Stomach (tissue), 9 donors: ENCODE measurements around the gene FAP. TPM values are rescaled to one million over a fixed set of nuclear protein-coding genes. Genes with fewer than 3 reads are reported as not detected.

Source experiments
- DNase-seq, 2 donors: peaks; one replicate each; pipeline versions ENCODE4 v3.0.0 to v3.0.0-alpha.2; 2013 to 2019
- H3K27ac ChIP-seq, 5 donors: fragments of 200-600 bp in 4 of 5; sonication (generic) in 4 of 5; one replicate each; pipeline ENCODE4 v1.5.1; 2013 to 2019; ENCODE audit warnings: mild to moderate bottlenecking in 1 of 5, moderate library complexity in 1 of 5
- H3K27me3 ChIP-seq, 3 donors: fragments of 200-600 bp; sonication (generic); one replicate each; pipeline ENCODE4 v1.5.1; 2017 to 2019; ENCODE audit warnings: mixed run types in 1 of 3
- H3K36me3 ChIP-seq, 4 donors: fragments of 200-600 bp; sonication (generic); 1 replicate in 3 of 4; 2 replicates in 1 of 4; pipeline ENCODE4 v1.5.1; 2016 to 2019
- H3K4me1 ChIP-seq, 4 donors: fragments of 200-600 bp; sonication (generic); one replicate each; pipeline ENCODE4 v1.5.1; 2016 to 2019
- H3K4me3 ChIP-seq, 4 donors: fragments of 200-600 bp; sonication (generic) in 3 of 4; one replicate each; pipeline ENCODE4 v1.5.1; 2016 to 2019; ENCODE audit warnings: mild to moderate bottlenecking in 1 of 4
- H3K9me3 ChIP-seq, 4 donors: fragments of 200-600 bp; sonication (generic); one replicate each; pipeline ENCODE4 v1.5.1; 2016 to 2019
- CTCF ChIP-seq, 7 experiments: fragments of 450-650 bp in 4 of 7; fragments of 200-600 bp in 3 of 7; sonication (generic) in 3 of 7; IDR thresholded peaks; one replicate each; pipeline ENCODE4 v1.5.1; 2016 to 2019; ENCODE audit warnings: antibody characterized with exemption in 7 of 7, control low read depth in 2 of 7, mild to moderate bottlenecking in 1 of 7
- EP300 ChIP-seq: sonication (generic); formaldehyde crosslinking; IDR thresholded peaks from one replicate; pipeline ENCODE4 v1.6.1; 2017; ENCODE audit warnings: antibody characterized with exemption
- POLR2A ChIP-seq, 4 donors: fragments of 450-650 bp; IDR thresholded peaks; one replicate each; pipeline ENCODE4 v1.6.1; 2016; ENCODE audit warnings: antibody characterized with exemption in 4 of 4, control low read depth in 2 of 4, mild to moderate bottlenecking in 1 of 4, moderate library complexity in 1 of 4
- POLR2AphosphoS5 ChIP-seq, 3 donors: sonication (generic); formaldehyde crosslinking; IDR thresholded peaks; one replicate each; pipeline ENCODE4 v1.6.1; 2016; ENCODE audit warnings: antibody characterized with exemption in 3 of 3
- WGBS, 5 donors: extraction: QIAGEN DNeasy Blood & Tissue Kit in 3 of 5; methylation state at CpG; one replicate each; pipeline versions ENCODE4 v1.1.5 to v1.1.7; 2013 to 2018; 5-methylcytosine and 5-hydroxymethylcytosine counted together
- intact Hi-C: fragments of 100-400 bp; cut with DNase I; formaldehyde crosslinking; loops from one replicate; pipeline ENCODE4 v1.15.1; 2023; ENCODE audit warnings: low total_unique reads
- polyA plus RNA-seq, 3 donors: library from polyadenylated mRNA; stranded (reverse); fragments of 200-250 nt; gene quantifications; one replicate each; pipeline ENCODE4 v1.2.3, GENCODE V29; 2013
- total RNA-seq, 5 donors: library from RNA; depleted of rRNA; stranded (reverse); fragments of >200 nt; gene quantifications; one replicate each; pipeline versions ENCODE4 v1.1.0 to v1.2.3, GENCODE V29; 2014 to 2016
- donor health status: healthy with polysubstance abuse.
- donor health status: Bipolar disorder and iron deficiency.
- donor health status: healthy.

Gene FAP
- total and polyA plus RNA-seq, 8 donors = 0.87 to 15.1 (median 3.8) TPM; not detected in 2

DNA sequence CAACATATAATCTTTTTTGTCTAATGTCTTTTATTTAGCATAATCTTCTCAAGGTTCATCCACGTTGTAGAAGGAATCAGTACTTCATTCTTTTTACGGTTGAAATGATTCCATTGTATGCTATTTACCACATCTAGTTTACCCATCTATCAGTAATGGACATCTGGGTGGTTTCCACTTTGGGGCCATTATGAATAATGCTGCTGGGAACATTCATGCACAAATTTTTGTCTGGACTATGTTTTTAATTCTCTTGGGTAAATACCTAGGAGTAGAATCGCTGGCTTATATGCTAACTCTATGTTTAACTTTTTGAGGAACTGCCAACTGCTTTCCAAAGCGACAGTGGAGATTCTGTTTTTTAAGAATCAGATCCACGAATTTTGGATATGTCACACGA lies 83.8 kb downstream of the FAP start:
- TF ChIP-seq POLR2A (IDR thresholded peaks at IDR 0.05) (no peak), CTCF (IDR thresholded peaks at IDR 0.05) (no peak), POLR2AphosphoS5 (IDR thresholded peaks at IDR 0.05) (no peak), EP300 (no peak)
- Histone ChIP-seq H3K4me1 (no peaks in the 10 kb centered on the region), H3K27ac (no peak overlapping the region), H3K36me3 (no peaks in the 10 kb centered on the region), H3K4me3 (no peak overlapping the region), H3K9me3 (no peaks in the 10 kb centered on the region), H3K27me3 (no peaks in the 10 kb centered on the region)
- 75 to 87% (median 86%) methylated on average over 6 of the region's 6 CpGs for WGBS, 5 donors
- intact Hi-C loops = no loop called here
- no peak for DNase-seq

DNA sequence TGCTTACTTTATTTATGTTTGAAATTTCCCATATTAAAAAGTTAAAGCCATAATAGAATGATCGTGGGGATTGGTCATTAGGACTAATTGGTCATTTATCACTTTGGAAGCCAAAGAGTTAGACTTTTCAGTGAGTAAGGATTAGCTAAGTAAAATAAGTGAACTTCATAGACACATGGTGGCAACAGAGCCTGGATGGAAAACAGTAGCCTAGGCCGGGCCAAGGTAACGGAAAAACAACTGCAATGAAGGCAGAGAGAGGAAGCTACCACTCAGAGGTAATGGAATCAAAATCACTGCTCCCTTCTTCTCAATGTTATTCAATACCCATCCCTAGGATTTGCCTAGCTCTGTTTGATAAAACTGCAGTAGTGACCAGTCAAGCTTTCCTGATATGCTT lies 87.1 kb downstream of the FAP start:
- no peaks in the 10 kb centered on the region for H3K9me3 ChIP-seq
- no peak for TF ChIP-seq EP300
- no peak for TF ChIP-seq CTCF (IDR thresholded peaks at IDR 0.05)
- TF ChIP-seq POLR2AphosphoS5 (IDR thresholded peaks at IDR 0.05) = no peak
- no peak for TF ChIP-seq POLR2A (IDR thresholded peaks at IDR 0.05)
- no peak for DNase-seq
- intact Hi-C loops = no loop called here
- H3K4me1 ChIP-seq = no peaks in the 10 kb centered on the region
- no peak overlapping the region for H3K27ac ChIP-seq
- WGBS, 5 donors = 74 to 85% (median 77%) methylated on average over 3 of the region's 3 CpGs
- H3K36me3 ChIP-seq = no peaks in the 10 kb centered on the region
- H3K27me3 ChIP-seq = no peaks in the 10 kb centered on the region
- no peak overlapping the region for H3K4me3 ChIP-seq

- TF ChIP-seq CTCF (IDR thresholded peaks at IDR 0.05) (no peak), POLR2A (IDR thresholded peaks at IDR 0.05) (no peak), POLR2AphosphoS5 (IDR thresholded peaks at IDR 0.05) (no peak), EP300 (no peak)
- H3K4me1 ChIP-seq = no peaks in the 10 kb centered on the region
- intact Hi-C loops = no loop called here
- WGBS, 5 donors = 68 to 81% (median 75%) methylated on average over 3 of the region's 3 CpGs
- H3K27me3 ChIP-seq = no peaks in the 10 kb centered on the region
- no peaks in the 10 kb centered on the region for H3K36me3 ChIP-seq
- H3K4me3 ChIP-seq = no peak overlapping the region
- no peak overlapping the region for H3K27ac ChIP-seq
- no peak for DNase-seq
- no peaks in the 10 kb centered on the region for H3K9me3 ChIP-seq
These were observed 88.2 kb downstream of the FAP start for GRCh38 chr2:162155093-162155492.

GRCh38 chr2:162153608-162154224 lies 89.5 kb downstream of the FAP start:
- Histone ChIP-seq H3K27ac (no peak overlapping the region), H3K4me1 (no peaks in the 10 kb centered on the region), H3K27me3 (no peaks in the 10 kb centered on the region), H3K4me3 (no peak overlapping the region), H3K36me3 (no peaks in the 10 kb centered on the region), H3K9me3 (no peaks in the 10 kb centered on the region)
- 2 to 12% (median 5%) methylated on average over 5 of the region's 5 CpGs for WGBS, 5 donors
- peak; percentile 62 to 81 for DNase-seq
- intact Hi-C loops = no loop called here
- TF ChIP-seq POLR2AphosphoS5 (IDR thresholded peaks at IDR 0.05) (no peak), CTCF (IDR thresholded peaks at IDR 0.05) (peak in 4 of 7 experiments; percentile 6 to 27 (median 16))
